Ovary (tissue), 9 donors: Measurements from ENCODE around the gene TUB. TPM values are rescaled to one million over a fixed set of nuclear protein-coding genes. Genes with fewer than 3 reads are reported as not detected.

Source experiments
- DNase-seq, 5 donors: peaks; one replicate each; pipeline ENCODE4 v3.0.0-alpha.2; 2019 to 2020
- H3K27ac ChIP-seq, 2 donors: fragments of 200-600 bp; one replicate each; pipeline versions ENCODE4 v1.5.1 to v1.8.0; 2019 to 2022
- H3K27me3 ChIP-seq: fragments of 200-600 bp; one replicate; pipeline ENCODE4 v1.8.0; 2022
- H3K36me3 ChIP-seq: fragments of 200-600 bp; sonication (generic); one replicate; pipeline ENCODE4 v1.5.1; 2019
- H3K4me1 ChIP-seq: one replicate; pipeline ENCODE4 v1.8.1; 2013; ENCODE audit warnings: mild to moderate bottlenecking, moderate library complexity; ENCODE audit not compliant: insufficient read depth
- H3K4me3 ChIP-seq: fragments of 200-600 bp; sonication (generic); one replicate; pipeline ENCODE4 v1.5.1; 2017
- H3K9me3 ChIP-seq, 2 donors: fragments of 200-600 bp in 1 of 2; sonication (generic) in 1 of 2; one replicate each; pipeline versions ENCODE4 v1.5.1 to v1.8.1; 2013 to 2019; ENCODE audit warnings: mild to moderate bottlenecking in 1 of 2, moderate library complexity in 1 of 2
- EP300 ChIP-seq: sonication (generic); formaldehyde crosslinking; IDR thresholded peaks from one replicate; pipeline ENCODE4 v1.6.1; 2017; ENCODE audit warnings: antibody characterized with exemption
- POLR2A ChIP-seq: fragments of 450-650 bp; IDR thresholded peaks from one replicate; pipeline ENCODE4 v1.6.1; 2017; ENCODE audit warnings: antibody characterized with exemption, mild to moderate bottlenecking, moderate library complexity
- WGBS, 3 donors: extraction: QIAGEN DNeasy Blood & Tissue Kit in 1 of 3; methylation state at CpG; one replicate each; pipeline versions ENCODE4 v1.1.5 to v1.1.7; 2013 to 2017; 5-methylcytosine and 5-hydroxymethylcytosine counted together
- intact Hi-C, 4 donors: fragments of 100-400 bp; cut with DNase I; formaldehyde crosslinking; loops; one replicate each; pipeline versions ENCODE4 v1.11.0 to v1.15.1; 2022 to 2023
- polyA plus RNA-seq, 2 donors: library from polyadenylated mRNA; stranded (reverse); fragments of 200-250 nt in 1 of 2; fragments of 350-450 nt in 1 of 2; fragmentation: Illumina TruSeq in 1 of 2; extraction: RNeasy Lipid Tissue Mini Kit (QIAGEN cat#74804) in 1 of 2; gene quantifications; one replicate each; pipeline ENCODE4 v1.2.3, GENCODE V29; 2013 to 2014
- total RNA-seq, 7 donors: library from RNA; depleted of rRNA in 2 of 7; stranded (reverse); fragments of >200 nt in 2 of 7; fragmentation: NEBNext Ultra II Directional in 3 of 7; extraction: Animal tissue kit (Norgen Biotek cat#: 25700) in 3 of 7; gene quantifications; one replicate each; pipeline versions ENCODE4 v1.1.0 to v1.2.4, GENCODE V29; 2016 to 2023
- TF ChIP-seq, protein P1 (sequence below), 3 donors: fragments of 450-650 bp in 2 of 3; fragments of 200-600 bp in 1 of 3; IDR thresholded peaks; one replicate each; pipeline versions ENCODE4 v1.5.1 to v1.8.0; 2016 to 2022; ENCODE audit warnings: antibody characterized with exemption in 3 of 3, mild to moderate bottlenecking in 1 of 3
- donor health status: DM: no; HTN: no; CAD: no; lungs with moderate emphysema.
- donor health status: DM: no; HTN: no; CAD: no.
- donor health status: Bipolar disorder and iron deficiency.
- donor health status: DM: yes; HTN: yes; CAD: no.
- donor health status: DM: no; HTN: no; CAD: no.
- donor health status: DM: yes; HTN: yes; CAD: no.

The TUB gene
- total and polyA plus RNA-seq, 9 donors: 7.2 to 33.4 (median 22.3) TPM

DNA sequence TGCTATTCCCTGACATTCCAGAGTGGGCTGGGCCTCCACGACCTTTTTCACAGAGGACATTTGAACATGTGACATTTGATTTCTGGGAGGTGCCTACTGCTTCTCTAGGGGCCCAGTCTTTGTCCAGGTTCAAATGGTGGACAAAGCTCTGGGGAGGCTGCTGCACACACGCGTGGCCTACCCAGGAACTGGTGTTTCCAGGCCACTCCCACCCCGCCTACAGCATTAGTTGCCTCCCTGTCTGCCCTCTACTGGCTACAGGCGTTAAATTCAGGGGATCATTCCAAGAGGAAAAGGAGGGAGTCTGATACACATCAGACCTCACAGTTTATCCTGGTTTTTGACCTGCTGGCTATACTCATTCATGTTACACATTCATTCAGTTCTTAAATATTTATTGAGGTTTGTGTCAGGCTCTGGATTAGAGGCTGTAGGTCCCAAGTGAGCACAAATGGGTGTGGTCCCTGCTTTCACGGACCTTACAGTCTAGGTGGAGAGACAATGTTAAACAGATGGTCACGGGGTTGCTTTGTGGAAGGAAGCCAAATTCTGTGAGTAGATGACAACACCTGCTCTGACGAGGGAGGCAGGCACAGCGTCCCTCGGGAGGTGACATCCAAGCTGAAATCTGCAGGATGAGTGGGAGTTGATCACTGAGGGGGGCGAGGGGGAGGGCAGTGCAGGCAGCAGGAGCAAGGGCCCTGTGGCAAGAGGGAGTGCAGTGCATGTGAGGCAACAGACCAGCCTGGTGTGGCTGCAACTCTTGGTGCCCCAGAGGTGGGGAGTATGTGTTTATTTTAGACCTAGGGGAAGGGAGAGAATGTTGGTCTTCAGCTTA is 11.8 kb downstream of the TUB start:
- no peaks in the 10 kb centered on the region for H3K4me1 ChIP-seq
- intact Hi-C loops: loop anchor here in 2 of 4 donors (5.0 to 10.0 kb wide), 2 partner anchors 61 to 88 kb away; no protein-coding TSS in a partner anchor
- H3K4me3 ChIP-seq: no peak overlapping the region
- H3K27me3 ChIP-seq: no peaks in the 10 kb centered on the region
- DNase-seq: peak in 4 of 5 donors; percentile 65 to 73 (median 67)
- 41 to 48% (median 44%) methylated on average over 11 of the region's 11 CpGs for WGBS, 3 donors
- H3K36me3 ChIP-seq: no peaks in the 10 kb centered on the region
- TF ChIP-seq EP300 (no peak), POLR2A (no peak)
- TF ChIP-seq, protein P1, sequence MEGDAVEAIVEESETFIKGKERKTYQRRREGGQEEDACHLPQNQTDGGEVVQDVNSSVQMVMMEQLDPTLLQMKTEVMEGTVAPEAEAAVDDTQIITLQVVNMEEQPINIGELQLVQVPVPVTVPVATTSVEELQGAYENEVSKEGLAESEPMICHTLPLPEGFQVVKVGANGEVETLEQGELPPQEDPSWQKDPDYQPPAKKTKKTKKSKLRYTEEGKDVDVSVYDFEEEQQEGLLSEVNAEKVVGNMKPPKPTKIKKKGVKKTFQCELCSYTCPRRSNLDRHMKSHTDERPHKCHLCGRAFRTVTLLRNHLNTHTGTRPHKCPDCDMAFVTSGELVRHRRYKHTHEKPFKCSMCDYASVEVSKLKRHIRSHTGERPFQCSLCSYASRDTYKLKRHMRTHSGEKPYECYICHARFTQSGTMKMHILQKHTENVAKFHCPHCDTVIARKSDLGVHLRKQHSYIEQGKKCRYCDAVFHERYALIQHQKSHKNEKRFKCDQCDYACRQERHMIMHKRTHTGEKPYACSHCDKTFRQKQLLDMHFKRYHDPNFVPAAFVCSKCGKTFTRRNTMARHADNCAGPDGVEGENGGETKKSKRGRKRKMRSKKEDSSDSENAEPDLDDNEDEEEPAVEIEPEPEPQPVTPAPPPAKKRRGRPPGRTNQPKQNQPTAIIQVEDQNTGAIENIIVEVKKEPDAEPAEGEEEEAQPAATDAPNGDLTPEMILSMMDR (IDR thresholded peaks at IDR 0.05): peak in 2 of 3 donors; percentile 38 to 49
- no peak overlapping the region for H3K27ac ChIP-seq
- no peaks in the 10 kb centered on the region for H3K9me3 ChIP-seq

DNA sequence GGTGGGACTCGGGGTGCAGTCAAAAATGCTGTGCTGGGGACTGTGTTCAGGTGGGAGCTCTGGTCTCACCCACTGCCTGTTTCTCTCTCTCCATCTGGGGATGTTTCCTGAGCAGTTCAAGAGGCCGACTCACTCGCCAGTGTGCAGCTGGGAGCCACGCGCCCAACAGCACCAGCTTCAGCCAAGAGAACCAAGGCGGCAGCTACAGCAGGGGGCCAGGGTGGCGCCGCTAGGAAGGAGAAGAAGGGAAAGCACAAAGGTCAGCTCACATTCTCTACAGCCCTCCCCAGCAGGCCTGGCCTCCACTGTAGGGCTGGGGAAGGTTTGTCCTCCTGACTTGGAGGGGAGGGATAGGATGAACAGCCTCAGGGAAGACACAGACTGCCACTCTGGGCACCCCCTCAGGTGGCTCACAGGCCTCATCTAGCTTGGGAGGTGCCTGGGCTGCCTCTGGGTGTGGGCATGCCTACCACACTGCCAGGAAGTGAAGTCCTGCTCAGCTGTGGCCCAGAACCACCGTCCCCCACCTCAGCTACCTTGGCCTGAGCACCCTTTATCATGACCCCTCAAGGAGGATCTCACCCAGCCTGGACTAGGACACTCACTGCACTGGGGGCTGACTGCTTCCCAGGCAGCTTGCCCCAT is 13.0 kb downstream of the TUB start:
- H3K36me3 ChIP-seq: no peaks in the 10 kb centered on the region
- DNase-seq: no peak
- H3K9me3 ChIP-seq: no peaks in the 10 kb centered on the region
- intact Hi-C loops: loop anchor here in 2 of 4 donors (5.0 to 10.0 kb wide), 2 partner anchors 62 to 89 kb away; no protein-coding TSS in a partner anchor
- no peak for TF ChIP-seq POLR2A
- TF ChIP-seq, protein P1 (IDR thresholded peaks at IDR 0.05): no peak
- no peak for TF ChIP-seq EP300
- H3K27me3 ChIP-seq: no peaks in the 10 kb centered on the region
- H3K4me3 ChIP-seq: no peak overlapping the region
- H3K27ac ChIP-seq: no peak overlapping the region
- H3K4me1 ChIP-seq: no peaks in the 10 kb centered on the region
- WGBS, 3 donors: 86 to 91% (median 87%) methylated on average over 9 of the region's 9 CpGs

DNA sequence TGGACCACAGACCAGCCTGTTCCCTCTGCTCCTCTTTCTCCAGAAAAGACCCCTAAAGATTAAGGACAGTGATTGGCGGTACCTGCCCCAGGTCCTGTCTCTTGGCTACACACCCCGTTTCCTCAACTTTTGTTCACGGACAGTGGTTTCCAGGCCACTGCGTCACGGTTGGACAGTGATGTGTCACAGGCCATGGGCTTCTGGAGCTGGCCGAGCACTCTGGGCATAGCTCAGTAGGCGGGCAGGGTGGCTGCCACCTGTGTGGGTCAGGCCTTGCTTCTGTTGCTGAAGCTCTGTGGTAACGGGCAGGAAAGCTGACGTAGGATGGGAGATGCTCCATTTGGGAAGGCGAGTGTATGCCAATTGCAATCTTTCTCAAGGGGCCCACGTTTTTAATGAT is 13.6 kb downstream of the TUB start:
- Histone ChIP-seq H3K27ac (no peak overlapping the region), H3K27me3 (no peaks in the 10 kb centered on the region), H3K4me3 (no peak overlapping the region), H3K36me3 (no peaks in the 10 kb centered on the region), H3K9me3 (no peaks in the 10 kb centered on the region), H3K4me1 (no peaks in the 10 kb centered on the region)
- 88 to 91% (median 89%) methylated on average over 11 of the region's 11 CpGs for WGBS, 3 donors
- intact Hi-C loops: loop anchor here in 3 of 4 donors (5.0 to 10.0 kb wide), 3 partner anchors 62 to 90 kb away; no protein-coding TSS in a partner anchor
- TF ChIP-seq, protein P1 (IDR thresholded peaks at IDR 0.05): no peak
- TF ChIP-seq POLR2A: no peak
- no peak for TF ChIP-seq EP300
- no peak for DNase-seq

DNA sequence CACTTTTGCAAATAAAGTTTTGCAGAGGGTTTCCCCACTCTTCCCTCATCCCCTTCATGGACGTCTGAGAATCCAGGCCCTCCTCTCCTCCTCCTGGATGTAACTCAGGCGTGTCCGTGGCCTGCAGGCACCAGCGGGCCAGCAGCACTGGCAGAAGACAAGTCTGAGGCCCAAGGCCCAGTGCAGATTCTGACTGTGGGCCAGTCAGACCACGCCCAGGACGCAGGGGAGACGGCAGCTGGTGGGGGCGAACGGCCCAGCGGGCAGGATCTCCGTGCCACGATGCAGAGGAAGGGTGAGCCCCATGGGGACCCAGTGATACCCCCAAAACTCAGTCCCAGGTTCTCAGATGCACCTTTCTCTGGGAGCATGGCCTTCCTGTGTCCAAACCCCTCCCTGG is 14.4 kb downstream of the TUB start:
- DNase-seq: no peak
- Histone ChIP-seq H3K27ac (no peak overlapping the region), H3K27me3 (no peaks in the 10 kb centered on the region), H3K4me1 (no peaks in the 10 kb centered on the region), H3K36me3 (no peaks in the 10 kb centered on the region), H3K4me3 (no peak overlapping the region), H3K9me3 (no peaks in the 10 kb centered on the region)
- intact Hi-C loops: loop anchor here in 2 of 4 donors (5.0 to 10.0 kb wide), 2 partner anchors 78 to 91 kb away; no protein-coding TSS in a partner anchor
- 68 to 74% (median 71%) methylated on average over 12 of the region's 12 CpGs for WGBS, 3 donors
- no peak for TF ChIP-seq POLR2A
- no peak for TF ChIP-seq EP300
- TF ChIP-seq, protein P1 (IDR thresholded peaks at IDR 0.05): no peak
